ENCODE data around the gene P2RX2.
"Not testable (repeated sequence)": the region's sequence is repeated elsewhere in the genome, so short reads cannot be mapped to it uniquely, and the experiment has no call there.

Gene P2RX2

DNA sequence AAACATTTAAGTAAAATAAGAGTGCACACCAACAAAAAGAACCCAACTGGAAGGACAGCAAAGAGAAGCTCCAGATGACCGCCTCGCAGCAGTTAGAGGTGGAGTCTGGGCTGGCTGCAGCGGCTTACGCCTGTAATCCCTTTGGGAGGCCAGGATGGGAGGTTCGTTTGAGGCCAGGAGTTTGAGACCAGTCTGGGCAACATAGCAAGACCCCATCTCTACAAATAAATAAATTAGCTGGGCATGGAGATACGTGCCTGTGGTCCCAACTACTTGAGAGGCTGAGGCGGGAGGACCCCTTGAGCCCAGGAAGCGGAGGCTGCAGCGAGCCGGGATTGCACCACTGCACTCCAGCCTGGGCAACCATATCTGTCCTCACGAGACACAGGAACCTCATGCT is 23.4 kb upstream of the P2RX2 start:
- no peak for DNase-seq (ENCODE audit: low read depth)
- TF ChIP-seq, protein P1, sequence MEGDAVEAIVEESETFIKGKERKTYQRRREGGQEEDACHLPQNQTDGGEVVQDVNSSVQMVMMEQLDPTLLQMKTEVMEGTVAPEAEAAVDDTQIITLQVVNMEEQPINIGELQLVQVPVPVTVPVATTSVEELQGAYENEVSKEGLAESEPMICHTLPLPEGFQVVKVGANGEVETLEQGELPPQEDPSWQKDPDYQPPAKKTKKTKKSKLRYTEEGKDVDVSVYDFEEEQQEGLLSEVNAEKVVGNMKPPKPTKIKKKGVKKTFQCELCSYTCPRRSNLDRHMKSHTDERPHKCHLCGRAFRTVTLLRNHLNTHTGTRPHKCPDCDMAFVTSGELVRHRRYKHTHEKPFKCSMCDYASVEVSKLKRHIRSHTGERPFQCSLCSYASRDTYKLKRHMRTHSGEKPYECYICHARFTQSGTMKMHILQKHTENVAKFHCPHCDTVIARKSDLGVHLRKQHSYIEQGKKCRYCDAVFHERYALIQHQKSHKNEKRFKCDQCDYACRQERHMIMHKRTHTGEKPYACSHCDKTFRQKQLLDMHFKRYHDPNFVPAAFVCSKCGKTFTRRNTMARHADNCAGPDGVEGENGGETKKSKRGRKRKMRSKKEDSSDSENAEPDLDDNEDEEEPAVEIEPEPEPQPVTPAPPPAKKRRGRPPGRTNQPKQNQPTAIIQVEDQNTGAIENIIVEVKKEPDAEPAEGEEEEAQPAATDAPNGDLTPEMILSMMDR (conservative IDR thresholded peaks at IDR 0.05; ENCODE audit: low read depth, low read length) = no peak
- no peak overlapping the region for H3K4me3 ChIP-seq (ENCODE audit: low read length)

DNA sequence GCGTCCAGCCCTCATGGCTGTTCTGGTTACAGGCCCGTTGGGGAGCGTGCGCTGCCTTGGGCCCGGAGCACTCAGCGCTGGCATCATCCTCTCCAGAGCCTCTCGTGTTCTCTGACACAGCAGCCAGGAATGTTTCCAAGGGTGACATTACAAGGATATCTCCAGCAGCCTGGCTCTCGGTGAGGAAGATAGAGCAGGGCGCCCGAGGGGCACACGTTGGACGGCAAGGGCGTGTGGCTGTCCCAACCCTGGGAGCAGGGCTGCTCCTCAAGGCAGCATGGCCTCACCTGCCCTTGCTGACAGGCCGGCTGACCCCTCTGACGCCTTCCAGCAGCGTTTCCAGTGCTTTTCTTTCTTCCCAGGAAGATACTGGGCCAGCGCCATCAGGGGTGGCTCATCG is 22.6 kb upstream of the P2RX2 start:
- TF ChIP-seq, protein P1 (conservative IDR thresholded peaks at IDR 0.05; ENCODE audit: low read depth, low read length) = no peak
- no peak overlapping the region for H3K4me3 ChIP-seq (ENCODE audit: low read length)
- DNase-seq (ENCODE audit: low read depth) = no peak

DNA sequence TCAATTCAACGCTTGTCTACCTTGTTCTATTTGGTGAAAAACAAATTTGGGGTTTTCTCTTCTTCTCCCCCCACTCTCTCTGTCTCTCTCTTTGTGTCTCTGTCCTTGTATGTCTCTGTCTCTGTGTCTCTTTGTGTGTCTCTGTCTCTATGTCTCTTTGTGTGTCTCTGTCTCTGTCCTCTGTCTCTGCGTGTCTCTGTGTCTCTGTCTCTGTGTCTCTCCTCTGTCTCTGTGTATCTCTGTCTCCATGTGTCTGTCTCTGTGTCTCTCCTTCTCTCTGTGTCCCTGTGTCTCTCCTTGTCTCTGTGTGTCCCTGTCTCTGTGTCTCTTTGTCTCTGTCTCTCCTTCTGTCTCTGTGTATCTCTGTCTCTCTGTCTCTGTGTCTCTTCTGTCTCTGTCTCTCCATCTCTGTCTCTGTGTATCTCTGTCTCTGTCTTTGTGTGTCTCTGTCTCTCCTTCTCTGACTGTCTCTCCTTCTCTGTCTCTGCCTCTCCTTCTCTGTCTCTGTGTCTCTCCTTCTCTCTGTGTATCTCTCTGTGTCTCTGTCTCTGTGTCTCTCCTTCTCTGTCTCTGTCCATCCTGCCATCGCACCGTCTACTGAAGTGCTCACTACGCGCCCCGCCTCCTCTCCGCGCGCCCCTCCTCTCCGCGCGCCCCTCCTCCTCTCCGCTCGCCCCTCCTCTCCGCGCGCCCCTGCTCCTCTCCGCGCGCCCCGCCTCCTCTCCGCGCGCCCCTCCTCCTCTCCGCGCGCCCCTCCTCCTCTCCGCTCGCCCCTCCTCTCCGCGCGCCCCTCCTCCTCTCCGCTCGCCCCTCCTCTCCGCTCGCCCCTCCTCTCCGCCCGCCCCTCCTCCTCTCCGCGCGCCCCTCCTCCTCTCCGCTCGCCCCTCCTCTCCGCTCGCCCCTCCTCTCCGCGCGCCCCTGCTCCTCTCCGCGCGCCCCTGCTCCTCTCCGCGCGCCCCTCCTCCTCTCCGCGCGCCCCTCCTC is 21.0 kb upstream of the P2RX2 start:
- peak; percentile 5 for DNase-seq (ENCODE audit: low read depth)
- TF ChIP-seq, protein P1 (conservative IDR thresholded peaks at IDR 0.05; ENCODE audit: low read depth, low read length) = no peak
- H3K4me3 ChIP-seq (ENCODE audit: low read length) = peak overlapping the region; percentile 58

DNA sequence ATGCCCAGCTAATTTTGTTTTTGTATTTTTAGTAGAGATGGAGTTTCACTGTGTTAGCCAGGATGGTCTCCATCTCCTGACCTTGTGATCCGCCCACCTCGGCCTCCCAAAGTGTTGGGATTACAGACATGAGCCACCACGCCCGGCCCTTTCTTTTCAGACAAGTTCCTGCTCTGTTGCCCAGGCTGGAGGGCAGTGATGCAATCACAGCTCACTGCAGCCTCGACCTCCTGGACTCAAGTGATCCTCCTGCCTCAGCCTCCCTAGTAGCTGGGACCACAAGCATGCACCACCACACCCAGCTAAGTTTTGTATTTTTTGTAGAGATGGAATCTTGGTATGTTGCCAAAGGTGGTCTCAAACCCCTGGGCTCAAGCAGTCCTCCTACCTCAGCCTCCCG is 19.1 kb upstream of the P2RX2 start:
- H3K4me3 ChIP-seq (ENCODE audit: low read length); DNase-seq (ENCODE audit: low read depth): not testable (repeated sequence)

DNA sequence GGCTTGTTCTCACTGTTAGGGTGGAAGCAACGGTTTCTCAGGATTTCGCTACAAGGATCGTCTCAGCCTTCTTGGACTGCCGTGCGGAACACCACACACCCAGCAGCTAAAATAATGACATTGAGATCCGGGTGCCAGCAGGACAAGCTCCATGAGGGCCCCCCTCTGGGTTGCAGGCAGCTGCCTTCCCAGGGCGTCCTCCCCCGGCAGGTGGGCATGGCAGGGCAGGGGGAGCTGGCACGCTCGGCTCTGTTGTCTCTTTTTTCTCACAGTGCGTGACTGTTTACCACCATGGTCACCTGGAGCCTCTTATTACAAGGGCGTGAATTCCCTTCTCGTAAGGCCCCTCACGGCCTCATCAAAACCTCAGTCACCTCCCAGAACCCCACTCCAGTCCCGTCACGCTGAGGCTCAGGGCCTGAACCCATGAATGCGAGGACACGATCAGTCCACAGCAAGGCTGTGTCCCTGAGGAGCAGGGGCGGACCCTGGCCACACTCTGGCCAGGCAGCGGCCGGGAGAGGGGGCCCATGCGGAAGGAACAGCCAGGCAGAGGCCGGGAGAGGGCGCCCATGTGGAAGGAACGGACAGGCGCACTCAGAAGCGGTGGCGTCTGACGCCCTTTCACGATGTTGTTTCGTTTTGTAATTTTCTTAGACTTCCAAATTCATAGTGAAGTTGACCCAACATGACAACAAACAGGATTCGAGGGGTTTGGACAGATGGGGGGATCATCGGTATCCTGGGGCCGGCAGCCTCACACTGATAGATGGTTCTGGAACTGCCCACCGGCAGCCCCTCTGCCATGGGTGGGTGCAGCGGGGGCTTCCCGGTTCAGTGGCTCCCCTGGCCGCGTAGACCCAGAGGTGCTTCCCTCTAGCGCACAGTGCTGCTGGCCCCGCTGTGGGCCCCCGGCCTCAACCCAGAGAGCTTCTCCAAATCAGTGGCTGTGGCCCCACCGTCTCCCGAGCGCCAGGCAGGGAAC is 18.2 kb upstream of the P2RX2 start:
- H3K4me3 ChIP-seq (ENCODE audit: low read length) = peak overlapping the region; percentile 32
- DNase-seq (ENCODE audit: low read depth) = peak; percentile 11
- TF ChIP-seq, protein P1 (conservative IDR thresholded peaks at IDR 0.05; ENCODE audit: low read depth, low read length) = peak; percentile 69

DNA sequence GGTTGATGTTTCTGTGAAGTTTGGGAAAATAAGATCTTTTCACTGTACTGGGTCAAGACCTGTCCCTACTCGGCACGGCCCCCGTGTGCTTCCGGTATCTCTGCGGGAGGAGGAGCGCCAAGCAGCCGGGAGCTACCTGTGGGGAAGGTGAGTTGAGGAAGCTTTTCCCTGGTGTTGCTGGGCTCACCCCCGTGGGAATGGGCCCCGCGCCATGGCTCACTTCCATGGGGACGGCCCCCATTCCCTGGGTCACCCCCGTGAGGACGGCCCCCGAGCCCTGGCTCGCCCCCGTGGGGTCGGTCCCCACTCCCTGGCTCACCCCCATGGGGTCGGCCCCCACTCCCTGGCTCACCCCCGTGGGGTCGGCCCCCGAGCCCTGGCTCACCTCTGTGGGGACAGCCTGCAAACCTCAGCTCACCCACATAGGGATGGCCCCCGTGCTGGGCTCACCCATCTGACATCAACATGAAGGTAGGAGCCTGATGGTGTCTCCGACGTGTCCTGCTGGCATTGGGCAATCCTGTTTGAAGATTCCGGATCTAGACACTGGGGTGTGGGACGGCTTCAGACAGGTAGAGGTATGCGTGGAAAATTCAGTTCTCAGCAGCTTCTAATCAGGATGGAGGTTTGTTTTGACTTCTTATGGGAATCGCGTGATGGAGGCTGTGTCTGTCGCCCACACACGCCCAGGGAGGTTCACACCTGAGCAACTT is 17.2 kb upstream of the P2RX2 start:
- no peak overlapping the region for H3K4me3 ChIP-seq (ENCODE audit: low read length)
- DNase-seq (ENCODE audit: low read depth) = no peak
- TF ChIP-seq, protein P1 (conservative IDR thresholded peaks at IDR 0.05; ENCODE audit: low read depth, low read length) = no peak
